Daoy (cell line): Measurements from ENCODE around the gene KCNT1. TPM values are rescaled to one million over a fixed set of nuclear protein-coding genes. Genes with fewer than 3 reads are reported as not detected.
"Not testable (repeated sequence)": the region's sequence is repeated elsewhere in the genome, so short reads cannot be mapped to it uniquely, and the experiment has no call there.

Source experiments
- DNase-seq: peaks from one replicate; pipeline ENCODE4 v3.0.0-alpha.2; 2015; ENCODE audit warnings: low read depth
- total RNA-seq: library from RNA; depleted of rRNA; stranded (reverse); fragments of >200 nt; shearing (Covaris generic); gene quantifications from 2 replicates; pipeline ENCODE4 v1.2.3, GENCODE V29; 2014; rRNA removed

The KCNT1 gene
- total RNA-seq = not detected in 2 replicates

DNA sequence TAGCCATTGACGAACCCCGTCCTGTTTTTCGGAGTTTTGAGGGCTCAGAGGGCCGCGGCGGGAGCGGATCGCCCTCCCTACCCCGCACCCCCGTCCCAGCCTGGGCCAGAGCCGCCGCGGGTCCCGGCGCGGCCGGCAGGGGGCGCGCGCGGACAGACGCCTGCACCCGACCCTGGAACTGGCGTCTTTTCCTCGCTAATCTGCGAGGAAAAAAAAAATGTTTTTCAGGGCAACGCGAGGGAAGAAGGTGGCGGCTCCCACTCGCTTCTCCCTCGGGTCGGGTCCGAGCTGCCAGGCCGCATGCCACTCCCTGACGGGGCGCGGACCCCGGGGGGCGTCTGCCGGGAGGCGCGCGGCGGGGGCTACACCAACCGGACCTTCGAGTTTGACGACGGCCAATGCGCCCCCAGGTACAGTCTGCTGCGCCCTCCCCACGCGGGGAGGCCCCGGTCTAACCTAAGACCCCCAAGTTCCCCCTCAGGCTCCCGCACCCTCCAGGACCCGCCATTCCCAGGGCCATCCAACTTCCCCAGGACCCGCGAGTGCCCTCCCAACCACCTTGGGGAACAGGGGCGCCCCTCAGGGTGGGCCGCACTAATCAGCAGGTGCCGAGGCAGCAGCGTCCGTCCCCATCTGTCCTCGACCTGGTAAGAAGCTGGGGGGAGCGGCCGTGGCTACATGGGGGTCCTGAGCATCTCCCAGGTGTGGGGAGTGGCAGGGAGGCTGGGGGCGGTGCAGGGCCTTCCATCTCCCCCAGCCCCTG lies at the start of gene KCNT1:
KCNT1 (plus strand) TSS at position 227 of the 763 bp plus-strand sequence; CDS start at position 301, 74 bp downstream.
- peak; percentile 70 for DNase-seq

GRCh38 chr9:135655317-135655716 lies 46.7 kb upstream of the KCNT1 start:
- DNase-seq = no peak

- DNase-seq = no peak
Observed at GRCh38 chr9:135657416-135657815, 44.6 kb upstream of the KCNT1 start.

DNA sequence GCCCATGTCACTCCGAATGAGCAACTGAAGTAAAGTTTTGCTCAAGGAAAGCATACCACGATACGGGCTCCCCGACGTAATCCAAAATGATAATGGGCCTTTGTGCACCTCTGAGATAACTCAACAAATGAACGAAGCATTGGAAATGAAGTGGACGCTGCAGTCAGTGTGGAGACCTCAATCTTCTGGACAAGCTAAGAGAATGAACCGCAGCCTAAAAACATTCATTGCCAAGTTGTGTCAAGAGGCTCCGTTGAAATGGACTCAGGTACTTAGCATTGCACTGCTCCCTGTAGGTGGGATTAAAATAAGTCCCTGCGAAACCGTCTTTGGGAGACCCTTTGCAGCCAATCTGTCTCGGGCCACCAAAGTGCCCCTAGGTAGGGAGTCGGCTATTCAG lies 42.7 kb upstream of the KCNT1 start:
- DNase-seq = no peak

DNA sequence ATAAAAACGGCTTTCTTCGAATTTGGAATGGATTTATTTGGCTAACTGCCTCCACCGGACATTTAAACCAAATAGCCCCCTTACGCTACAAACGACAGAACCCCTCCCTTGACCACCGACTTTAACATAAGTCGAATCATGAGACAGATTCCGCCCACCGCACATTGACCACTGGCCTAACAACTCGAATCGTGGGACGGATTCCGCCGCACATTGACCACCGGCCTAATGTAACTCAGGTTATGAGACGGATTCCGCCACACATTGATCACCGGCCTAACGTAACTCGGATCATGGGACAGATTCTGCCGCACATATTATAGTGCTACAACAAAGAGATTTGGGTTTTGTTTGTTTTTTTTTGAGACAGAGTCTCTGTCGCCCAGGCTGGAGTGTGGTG lies 41.6 kb upstream of the KCNT1 start:
- no peak for DNase-seq

DNA sequence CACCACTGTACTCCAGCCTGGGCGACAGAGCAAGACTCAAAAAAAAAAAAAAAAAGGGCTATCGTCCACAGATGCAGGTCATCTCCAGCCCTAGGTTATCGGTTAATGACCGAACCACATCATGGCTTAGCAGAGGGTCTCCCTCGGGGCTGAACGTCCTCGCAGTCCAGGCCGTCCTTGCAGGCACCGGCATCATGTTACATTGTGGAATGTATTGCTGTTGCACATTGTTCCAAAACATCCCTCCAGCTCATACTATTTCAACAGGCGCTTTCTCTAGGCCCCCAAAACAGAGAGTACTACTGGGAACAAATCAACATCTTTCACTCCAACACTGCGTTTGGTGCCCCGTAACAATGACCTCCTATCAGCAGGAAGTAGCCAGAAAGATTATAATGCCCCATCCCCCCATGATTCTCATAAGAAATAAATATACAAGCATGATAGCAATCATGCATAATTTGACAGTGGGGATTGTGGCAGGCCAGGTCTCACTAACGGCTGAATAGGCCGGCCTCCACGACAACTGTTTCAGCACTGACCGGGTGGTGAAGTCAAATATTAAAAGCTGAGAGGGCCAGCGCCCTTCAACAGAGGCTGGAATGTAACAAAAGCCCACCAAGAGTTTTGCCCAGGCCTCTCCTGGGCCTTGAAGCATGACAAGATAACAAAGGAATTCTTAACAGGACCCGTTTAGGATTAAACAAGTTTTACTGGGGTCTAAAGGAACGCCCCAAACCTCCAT lies 40.0 kb upstream of the KCNT1 start:
- DNase-seq = no peak

GRCh38 chr9:135662758-135663450 lies 39.1 kb upstream of the KCNT1 start, which contains the start of gene LCN9:
TSS of gene LCN9 (plus strand) at chr9:135663309. CDS start at chr9:135663322, 13 bp downstream.
- DNase-seq = peak; percentile 86

GRCh38 chr9:135663451-135663770 lies 38.6 kb upstream of the KCNT1 start:
- DNase-seq = no peak

- DNase-seq = no peak
Observed at GRCh38 chr9:135663857-135664256, 38.1 kb upstream of the KCNT1 start.

DNA sequence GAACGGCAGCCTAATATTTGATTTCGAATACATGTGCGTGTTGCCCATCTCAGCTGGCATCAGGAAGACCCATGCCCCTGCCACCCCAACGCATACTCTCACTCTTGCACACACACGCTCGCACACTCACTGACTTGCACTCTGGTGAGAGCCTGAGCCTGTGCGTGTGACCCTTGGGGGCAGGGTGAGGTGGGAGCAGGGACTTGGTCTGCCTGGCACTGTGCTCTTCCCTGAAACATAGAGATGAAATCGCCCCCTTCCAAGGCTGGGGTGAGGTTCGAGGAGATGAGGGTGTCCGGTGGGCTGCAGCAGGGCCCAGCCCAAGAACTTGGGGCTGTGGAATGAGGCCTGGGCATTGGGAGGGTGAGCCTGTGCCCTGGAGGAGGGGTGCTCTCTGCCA lies 37.7 kb upstream of the KCNT1 start:
- no peak for DNase-seq

GRCh38 chr9:135664801-135665794 lies 36.9 kb upstream of the KCNT1 start:
- no peak for DNase-seq

DNA sequence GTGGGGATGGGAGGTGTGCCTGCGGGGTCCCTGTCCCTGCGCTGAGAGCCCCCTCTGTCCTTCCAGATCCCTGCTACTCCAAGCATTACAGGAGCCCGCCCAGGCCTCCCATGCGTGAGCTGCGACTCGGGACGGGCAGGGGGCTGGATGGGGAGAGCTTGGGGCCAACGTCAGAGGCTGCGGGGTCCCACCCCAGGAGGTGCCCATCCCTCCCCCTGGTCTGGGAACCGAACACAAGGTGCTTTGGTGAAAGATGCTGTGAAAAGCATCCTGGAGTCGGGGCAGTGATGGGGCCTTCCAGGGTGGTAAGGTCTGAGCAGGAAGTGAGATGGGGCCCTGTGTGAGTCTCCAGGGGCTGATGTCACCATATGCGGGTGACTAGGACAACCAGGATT lies 36.2 kb upstream of the KCNT1 start:
- no peak for DNase-seq

- DNase-seq = no peak
Observed at GRCh38 chr9:135666534-135667462, 35.2 kb upstream of the KCNT1 start.

DNA sequence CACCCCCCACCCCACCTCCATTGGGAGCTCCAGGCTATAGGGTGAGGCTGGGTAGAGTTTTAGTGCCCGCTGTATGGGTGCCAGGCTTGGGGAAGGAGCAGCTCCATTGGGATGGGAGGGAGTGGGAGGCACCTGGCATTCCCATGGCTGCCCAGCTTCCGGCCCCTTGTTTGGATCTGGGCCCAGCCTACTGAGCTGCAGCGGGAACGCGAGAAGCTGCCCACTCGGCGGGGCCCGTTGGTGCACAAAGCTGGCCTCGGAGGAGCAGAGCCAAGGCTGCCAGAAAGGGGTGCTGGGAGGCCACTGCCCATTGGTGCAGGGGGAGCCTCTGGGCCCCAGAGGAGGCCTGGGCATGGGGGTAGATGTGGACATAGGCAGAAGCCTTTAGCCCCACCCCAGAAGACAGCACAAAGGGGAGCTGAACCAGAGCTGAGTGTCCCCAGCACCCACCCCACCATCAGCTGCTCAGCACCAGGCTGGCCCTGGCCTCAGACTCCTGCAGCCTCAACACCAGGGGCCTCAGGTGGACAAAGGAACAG lies 34.5 kb upstream of the KCNT1 start:
- DNase-seq = no peak

DNA sequence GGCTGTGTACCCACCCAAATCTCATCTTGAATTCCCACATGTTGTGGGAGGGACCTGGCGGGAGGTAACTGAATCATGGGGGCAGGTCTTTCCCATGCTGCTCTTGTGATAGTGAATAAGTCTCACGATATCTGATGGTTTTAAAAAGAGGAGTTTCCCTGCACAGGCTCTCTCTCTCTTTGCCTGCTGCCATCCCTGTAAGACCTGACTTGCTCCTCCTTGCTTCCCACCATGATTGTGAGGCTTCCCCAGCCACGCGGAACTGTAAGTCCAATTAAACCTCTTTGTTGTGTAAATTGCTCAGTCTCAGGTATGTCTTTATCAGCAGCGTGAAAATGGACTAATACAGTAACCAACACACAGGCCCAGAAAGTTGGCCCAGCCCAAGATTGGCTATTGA lies 33.0 kb upstream of the KCNT1 start:
- not testable (repeated sequence) for DNase-seq

DNA sequence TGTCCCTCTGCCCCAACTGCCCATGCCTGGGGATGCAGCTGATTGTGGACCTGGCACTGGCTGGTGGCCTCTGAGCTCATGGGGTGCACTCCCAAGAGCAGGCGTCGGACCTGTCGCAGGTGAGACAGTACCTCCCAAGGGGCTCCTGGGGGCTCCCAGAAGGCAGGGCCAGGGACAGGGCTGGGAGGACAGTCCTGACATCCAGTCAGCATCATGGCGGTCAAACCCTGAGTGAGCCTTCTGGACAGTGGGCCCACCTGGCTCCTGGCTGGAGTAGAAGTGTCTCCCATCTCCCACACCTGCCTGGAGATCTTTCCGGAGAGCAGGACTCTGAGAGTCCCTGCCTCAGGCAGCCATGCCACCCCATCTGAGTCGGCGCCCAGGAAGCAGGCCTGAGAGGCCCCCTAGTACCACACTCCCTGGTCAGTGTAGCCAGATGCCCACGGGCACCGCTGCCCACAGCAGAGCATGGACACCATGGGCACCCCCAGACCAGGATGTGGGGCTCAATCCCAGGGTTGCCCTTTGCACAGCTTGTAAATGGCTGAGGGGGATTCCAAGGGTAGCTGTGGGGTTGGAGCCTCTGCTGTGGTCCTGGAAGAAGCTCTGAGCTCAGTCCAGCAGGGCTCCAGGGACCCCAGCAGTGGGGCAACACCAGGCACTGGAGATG lies 32.2 kb upstream of the KCNT1 start:
- no peak for DNase-seq

DNA sequence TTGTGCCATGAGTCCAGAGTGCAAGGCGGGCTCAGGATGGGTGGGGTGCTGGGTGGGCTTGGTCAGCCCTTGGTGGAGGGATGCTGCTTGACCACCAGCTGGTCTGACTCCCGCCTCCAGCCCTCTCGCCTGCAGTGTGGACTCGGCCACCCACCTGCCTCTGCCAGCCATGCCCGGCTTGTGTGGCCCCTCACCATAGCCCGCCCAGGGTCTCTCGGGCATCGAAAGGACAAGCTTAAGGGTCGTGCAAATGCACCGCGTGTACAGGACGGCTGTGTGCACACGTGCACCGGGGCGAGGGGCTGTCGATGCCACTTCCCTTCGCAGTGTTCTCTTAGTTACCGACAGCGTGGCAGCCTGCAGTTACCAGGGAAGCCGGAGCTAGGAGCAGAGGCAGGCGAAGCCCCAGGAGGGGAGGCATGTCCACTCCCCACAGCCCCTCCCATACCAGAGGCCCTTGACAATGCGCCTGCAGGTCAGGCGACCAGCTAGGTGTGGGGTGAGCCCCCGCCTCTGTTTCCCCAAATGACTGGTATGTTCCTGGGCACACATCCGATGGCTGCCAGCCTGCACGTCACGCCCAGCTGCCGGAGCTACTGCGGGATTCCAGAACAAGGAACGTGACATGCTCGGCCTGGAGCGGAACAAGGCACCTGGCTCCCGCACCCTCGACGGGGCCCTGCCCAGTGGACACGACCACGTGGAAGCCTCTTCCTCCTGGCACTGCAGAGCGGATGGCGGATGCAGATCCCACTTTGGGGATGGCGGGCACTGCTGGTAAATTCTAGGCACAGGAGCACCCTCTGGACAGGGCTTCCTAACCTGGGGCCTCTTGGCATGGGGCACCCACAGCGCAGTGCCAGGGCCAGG lies 31.0 kb upstream of the KCNT1 start:
- DNase-seq = no peak

DNA sequence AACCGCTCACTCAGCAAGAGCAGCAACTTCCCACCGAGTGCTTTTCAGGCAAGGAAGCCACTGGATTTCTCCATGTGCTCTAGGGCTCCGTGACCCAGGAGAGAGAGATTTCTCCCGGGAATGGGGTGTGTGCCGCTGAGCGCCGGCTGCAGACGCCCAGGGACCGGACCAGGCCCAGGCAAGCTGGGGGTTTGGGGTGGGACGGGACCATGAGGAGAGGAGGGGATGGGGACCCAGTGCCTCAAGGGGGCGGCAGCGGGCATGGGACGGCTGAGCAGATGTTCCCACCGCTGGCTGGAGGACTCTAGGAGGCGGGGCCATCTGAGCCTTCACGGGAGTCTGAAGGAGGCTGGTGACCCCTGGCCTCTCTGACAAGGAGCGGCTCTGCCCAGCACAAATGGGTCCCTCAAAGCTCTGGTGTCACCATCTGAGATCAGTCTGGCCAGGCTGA lies 30.4 kb upstream of the KCNT1 start:
- peak; percentile 51 for DNase-seq
